Central memory CD8-positive, alpha-beta T cell (primary cell): ENCODE results near the gene FARSB.
"Not testable (repeated sequence)": the region's sequence is repeated elsewhere in the genome, so short reads cannot be mapped to it uniquely, and the experiment has no call there.

ENCODE experiments used
- ATAC-seq: fragments of 150-1000 bp; cut with Tn5 transposase; replicated peaks from 2 replicates; pipeline ENCODE4 v1.10.0; 2022; ENCODE audit warnings: mild to moderate bottlenecking, moderate FRiP score, moderate number of reproducible peaks; ENCODE audit not compliant: poor library complexity, severe bottlenecking; ENCODE audit errors: extremely low read depth
- DNase-seq, 2 donors: peaks; one replicate each; pipeline ENCODE4 v3.0.0; 2021; ENCODE audit warnings: low spot score in 2 of 2
- H3K27ac Mint-ChIP-seq: one replicate; pipeline ENCODE4 v1.8.0; 2022; ENCODE audit warnings: low read depth, mild to moderate bottlenecking, moderate library complexity, mixed read lengths
- H3K27me3 Mint-ChIP-seq: one replicate; pipeline ENCODE4 v1.8.0; 2022; ENCODE audit warnings: mixed read lengths
- H3K36me3 Mint-ChIP-seq: one replicate; pipeline ENCODE4 v1.8.0; 2022; ENCODE audit warnings: mild to moderate bottlenecking, moderate library complexity, mixed read lengths; ENCODE audit not compliant: insufficient read depth
- H3K4me1 Mint-ChIP-seq: one replicate; pipeline ENCODE4 v1.8.0; 2022; ENCODE audit warnings: mixed read lengths
- H3K4me3 Mint-ChIP-seq: one replicate; pipeline ENCODE4 v1.8.0; 2022; ENCODE audit warnings: mild to moderate bottlenecking, moderate library complexity, mixed read lengths
- H3K9me3 Mint-ChIP-seq: one replicate; pipeline ENCODE4 v1.8.0; 2022; ENCODE audit warnings: mixed read lengths

The FARSB gene

GRCh38 chr2:222655787-222656525 lies at the start of gene FARSB:
Gene FARSB (minus strand): TSS chr2:222656092. CDS start chr2:222656073, 19 bp downstream.
- no peaks in the 10 kb centered on the region for H3K9me3 Mint-ChIP-seq
- ATAC-seq (peak; percentile 92), DNase-seq (peak; percentile 80 to 89)
- no peaks in the 10 kb centered on the region for H3K27me3 Mint-ChIP-seq
- peak within 1 kb of the TSS; percentile 97 for H3K27ac Mint-ChIP-seq
- peaks cover 16% of the 10 kb centered on the region for H3K36me3 Mint-ChIP-seq
- H3K4me3 Mint-ChIP-seq = peak within 1 kb of the TSS; percentile 94
- peaks cover 39% of the 10 kb centered on the region for H3K4me1 Mint-ChIP-seq

- no peak overlapping the region for H3K27ac Mint-ChIP-seq
- H3K36me3 Mint-ChIP-seq = peaks cover 4% of the 10 kb centered on the region
- no peak for ATAC-seq
- H3K4me1 Mint-ChIP-seq = peaks cover 15% of the 10 kb centered on the region
- DNase-seq = no peak
- no peak overlapping the region for H3K4me3 Mint-ChIP-seq
- peaks cover 93% of the 10 kb centered on the region for H3K27me3 Mint-ChIP-seq
- no peaks in the 10 kb centered on the region for H3K9me3 Mint-ChIP-seq
Measured at GRCh38 chr2:222703886-222704285, 48.0 kb upstream of the FARSB start.

GRCh38 chr2:222703091-222703490 lies 47.2 kb upstream of the FARSB start:
- H3K4me3 Mint-ChIP-seq = no peak overlapping the region
- peaks cover 93% of the 10 kb centered on the region for H3K27me3 Mint-ChIP-seq
- ATAC-seq (no peak), DNase-seq (no peak)
- H3K9me3 Mint-ChIP-seq = no peaks in the 10 kb centered on the region
- peaks cover 15% of the 10 kb centered on the region for H3K4me1 Mint-ChIP-seq
- H3K27ac Mint-ChIP-seq = no peak overlapping the region
- H3K36me3 Mint-ChIP-seq = peaks cover 4% of the 10 kb centered on the region

DNA sequence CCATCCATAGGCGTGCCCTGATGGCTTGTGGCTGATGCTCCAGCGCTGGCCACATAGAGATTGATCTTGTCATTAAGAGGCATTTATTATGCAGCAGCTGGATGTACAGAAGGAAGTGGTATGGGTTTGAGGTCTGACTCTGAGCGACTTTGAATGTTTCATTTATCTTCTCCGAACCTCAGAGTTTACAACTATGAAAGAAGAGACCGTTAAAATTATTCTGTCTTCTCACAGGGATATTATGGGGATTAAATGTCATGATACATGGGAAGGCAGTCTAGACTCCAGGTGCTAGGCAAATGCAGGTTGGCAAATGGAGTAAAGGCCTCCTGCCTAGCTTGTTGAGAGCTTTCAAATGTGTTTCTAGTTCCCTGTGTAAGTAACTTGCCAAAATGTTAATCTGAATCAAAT lies 45.8 kb upstream of the FARSB start:
- Mint-ChIP-seq H3K4me3 (peak overlapping the region; percentile 1), H3K9me3 (no peaks in the 10 kb centered on the region), H3K27ac (peak overlapping the region; percentile 74), H3K27me3 (peaks cover 86% of the 10 kb centered on the region), H3K36me3 (no peaks in the 10 kb centered on the region), H3K4me1 (peaks cover 15% of the 10 kb centered on the region)
- no peak for DNase-seq
- peak; percentile 75 for ATAC-seq

DNA sequence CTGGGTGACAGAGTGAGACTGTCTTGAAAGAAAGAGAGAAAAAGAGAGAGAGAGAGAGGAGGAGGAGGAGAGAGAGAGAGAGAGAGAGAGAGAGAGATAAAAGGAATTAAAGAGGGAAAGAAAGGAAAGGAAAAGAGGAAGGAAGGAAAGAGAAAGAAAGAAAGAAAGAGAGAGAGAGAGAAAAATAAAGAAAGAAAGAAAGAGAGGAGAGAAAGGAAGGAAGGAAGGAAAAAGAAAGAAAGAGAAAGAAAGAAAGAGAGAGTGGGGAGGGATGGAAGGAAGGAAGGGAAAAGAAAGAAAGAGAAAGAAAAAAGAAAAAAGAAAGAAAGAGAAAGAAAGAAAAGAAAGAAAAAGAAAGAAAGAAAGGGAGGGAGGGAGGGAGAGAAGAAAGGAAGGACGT lies 45.3 kb upstream of the FARSB start:
- Mint-ChIP-seq H3K4me3 (peak overlapping the region; percentile 40), H3K4me1 (peaks cover 15% of the 10 kb centered on the region), H3K27ac (peak overlapping the region; percentile 74), H3K36me3 (no peaks in the 10 kb centered on the region), H3K9me3 (no peaks in the 10 kb centered on the region), H3K27me3 (peaks cover 81% of the 10 kb centered on the region)
- DNase-seq = no peak
- ATAC-seq = no peak

- Mint-ChIP-seq H3K36me3 (no peaks in the 10 kb centered on the region), H3K27ac (no peak overlapping the region), H3K9me3 (no peaks in the 10 kb centered on the region), H3K27me3 (peaks cover 53% of the 10 kb centered on the region), H3K4me3 (no peak overlapping the region), H3K4me1 (peaks cover 15% of the 10 kb centered on the region)
- DNase-seq = no peak
- no peak for ATAC-seq
Measured at GRCh38 chr2:222698276-222698675, 42.4 kb upstream of the FARSB start.

GRCh38 chr2:222693837-222694236 lies 37.9 kb upstream of the FARSB start:
- ATAC-seq = no peak
- Mint-ChIP-seq H3K4me1 (no peaks in the 10 kb centered on the region), H3K9me3 (no peaks in the 10 kb centered on the region), H3K27me3 (peaks cover 14% of the 10 kb centered on the region), H3K36me3 (no peaks in the 10 kb centered on the region), H3K27ac (no peak overlapping the region), H3K4me3 (no peak overlapping the region)
- DNase-seq = no peak

GRCh38 chr2:222693413-222693812 lies 37.5 kb upstream of the FARSB start:
- H3K36me3 Mint-ChIP-seq, ATAC-seq, H3K27ac Mint-ChIP-seq, H3K4me1 Mint-ChIP-seq, H3K9me3 Mint-ChIP-seq, H3K27me3 Mint-ChIP-seq, DNase-seq, H3K4me3 Mint-ChIP-seq: not testable (repeated sequence)

DNA sequence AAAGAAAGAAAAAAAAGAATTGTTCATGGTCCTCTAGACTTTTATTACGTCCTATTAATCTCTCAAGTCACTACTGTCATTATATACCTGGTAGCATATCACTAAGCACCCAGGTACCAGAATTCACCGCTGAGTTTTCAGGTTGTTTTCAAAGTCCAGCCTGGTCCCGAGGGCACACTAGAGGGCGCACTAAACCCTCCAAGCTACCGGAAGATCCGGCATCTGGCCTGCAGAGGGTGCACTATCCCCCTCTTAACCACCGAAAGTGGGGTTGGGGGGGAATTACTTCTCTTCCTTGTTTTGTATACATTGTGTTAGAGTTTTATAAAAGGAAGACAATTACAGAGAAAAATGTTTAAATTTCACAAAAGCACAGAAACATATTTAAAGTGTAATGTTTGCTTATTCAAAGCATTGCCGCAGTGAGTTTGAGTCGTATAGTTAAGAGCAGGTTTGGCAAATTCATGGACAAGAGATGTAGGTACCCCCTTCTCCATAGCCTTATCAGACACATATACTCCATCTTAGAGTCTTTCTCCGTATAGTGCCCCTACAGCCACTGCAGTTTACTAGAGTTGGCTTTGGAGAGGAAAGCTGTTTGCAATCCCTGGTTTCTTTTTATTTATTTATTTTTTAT lies 34.8 kb upstream of the FARSB start:
- Mint-ChIP-seq H3K9me3 (no peaks in the 10 kb centered on the region), H3K36me3 (no peaks in the 10 kb centered on the region), H3K4me1 (no peaks in the 10 kb centered on the region), H3K27me3 (no peaks in the 10 kb centered on the region), H3K27ac (no peak overlapping the region), H3K4me3 (no peak overlapping the region)
- DNase-seq (peak; percentile 56), ATAC-seq (peak; percentile 93)

GRCh38 chr2:222689322-222689721 lies 33.4 kb upstream of the FARSB start:
- Mint-ChIP-seq H3K4me1 (no peaks in the 10 kb centered on the region), H3K4me3 (no peak overlapping the region), H3K36me3 (no peaks in the 10 kb centered on the region), H3K9me3 (no peaks in the 10 kb centered on the region), H3K27me3 (peaks cover 10% of the 10 kb centered on the region), H3K27ac (no peak overlapping the region)
- DNase-seq (no peak), ATAC-seq (no peak)

- H3K27ac Mint-ChIP-seq = no peak overlapping the region
- no peak for ATAC-seq
- no peaks in the 10 kb centered on the region for H3K9me3 Mint-ChIP-seq
- H3K27me3 Mint-ChIP-seq = peaks cover 10% of the 10 kb centered on the region
- no peak for DNase-seq
- no peak overlapping the region for H3K4me3 Mint-ChIP-seq
- H3K4me1 Mint-ChIP-seq = no peaks in the 10 kb centered on the region
- H3K36me3 Mint-ChIP-seq = no peaks in the 10 kb centered on the region
Measured at GRCh38 chr2:222688917-222689316, 33.0 kb upstream of the FARSB start.

- no peak for ATAC-seq
- H3K9me3 Mint-ChIP-seq = no peaks in the 10 kb centered on the region
- no peaks in the 10 kb centered on the region for H3K4me1 Mint-ChIP-seq
- H3K27me3 Mint-ChIP-seq = peaks cover 33% of the 10 kb centered on the region
- H3K4me3 Mint-ChIP-seq = no peak overlapping the region
- H3K36me3 Mint-ChIP-seq = no peaks in the 10 kb centered on the region
- H3K27ac Mint-ChIP-seq = no peak overlapping the region
- DNase-seq = no peak
Measured at GRCh38 chr2:222686086-222686750, 30.3 kb upstream of the FARSB start.

GRCh38 chr2:222683805-222684204 lies 27.9 kb upstream of the FARSB start:
- Mint-ChIP-seq H3K27ac (no peak overlapping the region), H3K4me3 (no peak overlapping the region), H3K4me1 (no peaks in the 10 kb centered on the region), H3K36me3 (no peaks in the 10 kb centered on the region), H3K27me3 (peaks cover 56% of the 10 kb centered on the region), H3K9me3 (no peaks in the 10 kb centered on the region)
- no peak for DNase-seq
- no peak for ATAC-seq
